ENCODE results near the gene NANOS2. TPM values are rescaled to one million over a fixed set of nuclear protein-coding genes. Genes with fewer than 3 reads are reported as not detected.
A peak's percentile ranks its signal among the peaks of the same experiment; 100 is the strongest.

Gene NANOS2
- total and polyA plus RNA-seq, 12 donors: not detected

- 73 to 86% (median 83%) methylated on average over 5 to 57 of the region's 57 CpGs for WGBS, 4 donors
- no peak overlapping the region for H3K4me3 ChIP-seq
- H3K4me1 ChIP-seq (replicated peaks in 1 of 2): peaks cover 4 to 41% of the 10 kb centered on the region in 2 donors
Measured at GRCh38 chr19:45883881-45884681, 30.5 kb downstream of the NANOS2 start.

GRCh38 chr19:45883586-45883880 is 31.0 kb downstream of the NANOS2 start:
- peak overlapping the region in 1 of 4 donors; percentile 52 for H3K4me3 ChIP-seq
- H3K9me3 ChIP-seq (replicated peaks in 1 of 3): no peaks in the 10 kb centered on the region
- TF ChIP-seq CTCF (IDR thresholded peaks at IDR 0.05) (peak in 2 of 6 experiments; percentile 7 to 42), POLR2A (IDR thresholded peaks at IDR 0.05) (no peak)
- intact Hi-C loops (cut with DNase I): loop anchor here in 1 of 2 donors (5.0 kb wide), 1 partner anchor 66 kb away; the partner anchor contains the start of gene RSPH6A
- H3K36me3 ChIP-seq (replicated peaks in 1 of 2): peaks cover 0 to 9% of the 10 kb centered on the region in 2 donors
- no peaks in the 10 kb centered on the region for H3K27me3 ChIP-seq
- no peak overlapping the region for H3K27ac ChIP-seq
- 21 to 26% (median 25%) methylated on average over 5 of the region's 5 CpGs for WGBS, 4 donors
- no peak for DNase-seq
- peaks cover 4 to 41% of the 10 kb centered on the region in 2 donors for H3K4me1 ChIP-seq (replicated peaks in 1 of 2)

More at GRCh38 chr19:45883881-45884681, 30.5 kb downstream of the NANOS2 start:
- peak in 1 of 7 donors; percentile 43 for DNase-seq
- H3K27me3 ChIP-seq: no peaks in the 10 kb centered on the region
- H3K27ac ChIP-seq: no peak overlapping the region
- TF ChIP-seq POLR2A (IDR thresholded peaks at IDR 0.05) (no peak), CTCF (IDR thresholded peaks at IDR 0.05) (no peak)
- intact Hi-C loops (cut with DNase I): loop anchor here in 1 of 2 donors (5.0 kb wide), 1 partner anchor 67 kb away; the partner anchor contains the start of gene RSPH6A
- H3K9me3 ChIP-seq (replicated peaks in 1 of 3): no peaks in the 10 kb centered on the region
- H3K36me3 ChIP-seq (replicated peaks in 1 of 2): peaks cover 0 to 9% of the 10 kb centered on the region in 2 donors

GRCh38 chr19:45882652-45883585 is 31.7 kb downstream of the NANOS2 start:
- Histone ChIP-seq H3K36me3 (replicated peaks in 1 of 2) (peaks cover 0 to 9% of the 10 kb centered on the region in 2 donors), H3K27me3 (no peaks in the 10 kb centered on the region), H3K4me3 (peak overlapping the region in 1 of 4 donors; percentile 52), H3K27ac (peak overlapping the region in 1 of 5 donors; percentile 29), H3K4me1 (replicated peaks in 1 of 2) (peaks cover 4 to 41% of the 10 kb centered on the region in 2 donors), H3K9me3 (replicated peaks in 1 of 3) (no peaks in the 10 kb centered on the region)
- intact Hi-C loops (cut with DNase I): loop anchor here in 1 of 2 donors (5.0 kb wide), 1 partner anchor 66 kb away; the partner anchor contains the start of gene RSPH6A
- TF ChIP-seq CTCF (IDR thresholded peaks at IDR 0.05): peak; percentile 85 to 98 (median 91)
- TF ChIP-seq POLR2A (IDR thresholded peaks at IDR 0.05): no peak
- WGBS, 4 donors: 11 to 16% (median 13%) methylated on average over 21 to 47 of the region's 47 CpGs
- peak; percentile 72 to 93 (median 87) for DNase-seq

Measured in adrenal gland (tissue), 12 donors.